HG02970 (cell line): ENCODE data around the gene IL21.
"Not testable (repeated sequence)": the region's sequence is repeated elsewhere in the genome, so short reads cannot be mapped to it uniquely, and the experiment has no call there.

Source experiments
- ATAC-seq: cut with Tn5 transposase; IDR thresholded peaks from one replicate; pipeline ENCODE4 v1.9.1; 2021; ENCODE audit warnings: mild to moderate bottlenecking, moderate library complexity, moderate number of reproducible peaks; ENCODE audit not compliant: unreplicated experiment, low FRiP score

IL21 gene

DNA sequence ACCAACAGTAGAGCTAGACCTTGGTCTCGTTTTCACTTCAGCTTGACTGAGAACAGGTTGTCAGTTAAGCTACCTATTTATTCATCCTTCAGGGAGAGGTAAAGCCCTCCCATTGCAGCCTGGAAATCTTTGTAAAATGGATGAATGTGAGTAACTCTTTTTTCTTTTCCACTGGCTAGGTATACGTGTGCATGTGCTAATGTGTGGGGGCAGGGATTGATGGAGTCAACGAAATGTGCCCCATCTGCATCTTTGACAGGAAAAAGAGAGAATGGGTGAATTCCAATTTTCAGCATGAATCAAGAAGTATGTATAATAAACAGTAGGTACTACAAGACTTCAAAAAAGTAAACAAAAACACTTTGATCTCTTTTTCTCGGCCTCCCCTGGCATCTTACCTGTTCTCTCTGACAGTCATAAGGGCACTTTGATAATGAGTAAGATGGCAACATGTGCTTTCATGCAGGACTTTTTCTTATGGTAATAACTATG lies at the start of gene IL21:
IL21 (minus strand) TSS at position 51 of the 492 bp plus-strand sequence. CDS start 55 bp downstream, outside the sequence.
- ATAC-seq: no peak

GRCh38 chr4:122669911-122670738 lies 49.3 kb upstream of the IL21 start:
- ATAC-seq: no peak

GRCh38 chr4:122668241-122668640 lies 47.4 kb upstream of the IL21 start:
- ATAC-seq: no peak

- ATAC-seq: no peak
Observed at GRCh38 chr4:122666527-122667245, 45.8 kb upstream of the IL21 start.

GRCh38 chr4:122665161-122665929 lies 44.5 kb upstream of the IL21 start:
- ATAC-seq: no peak

DNA sequence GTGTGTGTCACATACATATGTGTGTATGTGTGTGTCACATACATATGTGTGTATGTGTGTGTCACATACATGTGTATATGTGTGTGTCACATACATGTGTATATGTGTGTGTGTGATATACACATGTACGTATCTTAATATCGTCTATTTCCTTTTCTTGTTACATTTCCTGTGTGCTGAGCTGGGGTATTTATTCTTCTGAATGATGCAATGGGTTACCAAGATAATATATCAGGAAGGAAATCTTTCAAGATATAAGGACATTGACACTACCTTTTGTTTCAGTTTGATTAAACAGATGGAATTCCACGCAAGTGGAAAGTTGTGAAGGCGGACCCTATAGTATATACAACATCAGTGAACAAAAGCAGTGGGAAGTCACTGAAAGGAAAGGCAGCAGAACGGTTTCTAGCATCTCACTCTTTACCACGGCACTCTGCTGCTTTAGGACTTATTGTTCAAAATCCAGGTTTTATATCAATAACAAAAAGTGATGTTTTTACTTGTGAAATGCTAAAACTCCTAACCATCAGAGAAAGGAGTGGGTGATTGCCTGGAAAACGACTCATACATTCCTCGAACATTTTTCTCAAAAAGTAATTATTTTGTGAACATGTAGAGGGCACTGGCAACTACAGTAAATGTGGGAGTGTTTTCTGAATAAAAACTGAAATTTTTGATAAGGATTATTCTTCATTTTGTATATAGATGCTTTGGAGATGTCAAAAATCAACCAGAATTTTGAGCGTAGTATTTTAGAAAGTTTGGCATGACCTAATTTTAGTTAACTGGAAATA lies 43.1 kb upstream of the IL21 start:
- ATAC-seq: no peak

DNA sequence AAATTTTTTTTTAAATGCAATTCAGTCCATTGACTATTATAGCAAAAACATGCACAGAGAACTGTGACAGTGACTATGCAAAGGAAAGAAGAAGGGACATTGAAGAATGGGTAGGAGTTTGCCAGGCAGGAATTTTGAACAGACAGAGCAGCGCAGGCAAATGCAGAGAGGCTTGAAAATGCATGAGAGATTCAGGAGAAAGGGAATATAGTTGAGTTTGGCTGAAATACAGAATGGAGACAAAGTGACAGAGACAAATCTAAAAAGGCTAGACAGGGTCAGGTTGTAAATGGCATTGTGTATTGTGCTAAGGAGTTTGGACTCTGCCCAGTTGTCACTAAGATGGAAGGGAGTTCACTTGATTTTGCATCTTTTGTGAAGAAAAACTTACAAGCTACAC lies 42.4 kb upstream of the IL21 start:
- ATAC-seq: no peak

DNA sequence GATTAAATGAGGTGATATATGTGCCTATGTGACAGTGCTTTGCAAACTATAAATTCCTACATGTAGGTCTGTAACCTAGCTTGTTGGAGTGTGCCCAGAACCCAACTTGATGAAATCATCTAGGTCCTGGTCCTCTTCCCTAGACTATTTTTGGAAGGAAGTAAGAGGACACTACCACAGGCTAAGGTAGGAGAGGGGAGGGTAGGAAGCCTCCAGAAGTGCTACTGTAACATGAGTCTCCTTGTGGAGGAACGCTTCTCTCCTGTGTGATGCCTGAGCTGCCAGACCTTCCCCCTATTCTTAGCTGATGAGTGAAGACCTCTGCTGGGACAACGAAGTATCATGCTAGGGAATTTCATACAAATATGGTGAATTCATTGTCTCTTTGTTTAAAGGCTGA lies 41.8 kb upstream of the IL21 start:
- no peak for ATAC-seq

DNA sequence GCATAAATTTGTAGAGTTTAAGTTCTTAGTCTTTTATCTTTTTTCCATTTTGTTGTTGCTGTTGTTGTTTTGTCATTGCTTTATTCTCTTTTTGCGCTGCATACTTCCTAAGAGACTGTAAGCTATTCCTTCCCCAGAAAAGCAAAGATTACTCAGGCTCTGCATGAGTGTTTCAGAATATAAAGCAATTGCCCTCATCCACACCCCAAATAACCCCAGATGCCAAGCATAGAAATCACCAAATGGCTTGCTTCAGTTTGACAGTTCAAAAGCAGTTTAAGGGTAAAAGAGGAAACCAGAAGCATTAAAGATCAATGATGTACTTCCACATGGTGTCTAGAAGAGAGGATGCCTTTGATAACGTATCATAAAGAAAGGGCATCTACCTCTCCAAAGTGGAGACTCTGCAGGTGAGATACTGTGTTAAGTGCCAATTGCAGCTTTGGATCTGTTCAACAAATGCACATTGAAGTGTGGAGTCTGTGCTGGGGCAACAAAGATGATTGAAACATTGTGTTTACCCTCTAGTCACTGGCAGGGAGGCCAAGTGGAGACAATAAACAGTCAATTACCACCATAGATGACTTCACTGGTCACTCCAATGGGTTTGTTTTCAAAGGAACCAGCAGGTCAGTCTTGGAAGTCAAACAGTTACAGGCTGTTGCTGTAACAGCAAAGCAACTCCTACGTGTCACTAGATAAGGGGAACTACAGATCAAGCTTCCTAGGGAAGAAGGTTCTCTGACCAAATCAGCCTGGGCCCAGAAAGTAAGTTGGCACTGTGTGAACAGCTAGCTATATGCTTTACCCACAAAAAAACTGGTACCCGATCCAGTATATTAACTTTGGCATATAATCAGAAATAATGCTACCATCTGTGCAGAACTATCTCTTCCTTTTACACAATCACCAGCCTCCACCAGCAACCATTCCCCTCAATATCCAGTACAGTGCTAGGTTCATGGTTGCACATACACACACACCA lies 40.6 kb upstream of the IL21 start:
- ATAC-seq: no peak

- ATAC-seq: no peak
Observed at GRCh38 chr4:122658818-122659295, 38.0 kb upstream of the IL21 start.

DNA sequence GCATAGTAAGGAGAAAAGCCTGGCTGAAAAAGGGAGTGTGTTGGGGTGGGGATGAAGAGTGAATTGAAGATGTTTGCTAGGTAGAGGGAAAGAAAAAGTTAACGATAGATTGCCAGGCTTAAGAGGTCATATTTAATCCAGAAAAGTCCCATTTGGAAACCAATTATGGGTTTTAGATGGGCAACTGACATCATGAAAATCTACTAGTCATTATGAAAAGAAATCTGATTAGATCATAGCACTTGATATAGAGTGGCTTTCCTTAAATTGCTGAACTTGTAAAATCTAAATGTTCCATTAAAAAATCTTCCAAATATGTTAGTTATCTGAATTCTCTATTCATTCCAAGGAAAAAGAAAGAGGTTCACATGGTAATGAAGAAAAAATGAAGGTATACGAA lies 37.5 kb upstream of the IL21 start:
- ATAC-seq: no peak

- no peak for ATAC-seq
Observed at GRCh38 chr4:122657553-122657952, 36.7 kb upstream of the IL21 start.

DNA sequence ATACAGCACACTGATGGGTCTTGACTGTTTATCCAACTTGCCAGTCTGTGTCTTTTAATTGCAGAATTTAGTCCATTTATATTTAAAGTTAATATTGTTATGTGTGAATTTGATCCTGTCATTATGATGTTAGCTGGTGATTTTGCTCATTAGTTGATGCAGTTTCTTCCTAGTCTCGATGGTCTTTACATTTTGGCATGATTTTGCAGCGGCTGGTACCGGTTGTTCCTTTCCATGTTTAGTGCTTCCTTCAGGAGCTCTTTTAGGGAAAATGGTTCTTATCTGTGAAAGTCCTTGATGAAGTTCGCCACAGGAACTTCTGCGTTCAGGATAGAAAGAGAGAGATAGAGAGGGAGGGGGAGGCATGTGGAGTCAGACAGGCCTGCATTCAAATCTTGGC lies 35.7 kb upstream of the IL21 start:
- not testable (repeated sequence) for ATAC-seq

DNA sequence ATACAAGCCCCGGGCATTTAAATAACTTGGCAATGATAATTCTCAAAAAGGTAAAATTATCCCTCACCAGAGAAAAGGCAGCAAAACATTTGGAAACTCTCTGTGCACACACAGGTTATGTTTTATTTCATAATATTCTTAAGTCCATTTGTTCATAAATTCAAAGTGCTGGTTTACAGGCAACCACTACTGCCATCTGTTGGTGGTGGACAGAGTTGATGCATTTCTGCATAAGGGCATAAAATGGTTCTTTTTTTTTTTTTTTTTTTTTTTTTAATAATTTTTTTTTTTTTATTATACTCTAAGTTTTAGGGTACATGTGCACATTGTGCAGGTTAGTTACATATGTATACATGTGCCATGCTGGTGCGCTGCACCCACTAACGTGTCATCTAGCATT lies 31.5 kb upstream of the IL21 start:
- no peak for ATAC-seq

DNA sequence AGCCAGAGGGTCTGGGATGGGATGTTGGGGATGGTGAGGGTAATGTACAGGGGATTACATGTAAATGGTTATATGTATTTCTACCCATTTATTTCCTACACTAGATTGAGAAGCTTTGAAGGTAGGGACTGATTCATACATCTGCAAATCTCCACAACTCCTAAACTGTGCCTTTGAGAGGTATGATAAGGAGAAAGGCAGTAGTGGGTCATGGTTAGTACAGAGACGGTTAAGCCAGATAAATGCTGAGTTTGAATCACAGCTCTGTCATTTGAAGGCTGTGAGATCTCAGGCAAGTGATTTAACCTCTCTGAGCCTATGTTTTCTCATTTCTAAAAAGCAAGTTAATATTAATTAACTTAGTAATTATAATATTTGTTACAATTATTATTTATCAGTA lies 29.3 kb upstream of the IL21 start:
- ATAC-seq: no peak

DNA sequence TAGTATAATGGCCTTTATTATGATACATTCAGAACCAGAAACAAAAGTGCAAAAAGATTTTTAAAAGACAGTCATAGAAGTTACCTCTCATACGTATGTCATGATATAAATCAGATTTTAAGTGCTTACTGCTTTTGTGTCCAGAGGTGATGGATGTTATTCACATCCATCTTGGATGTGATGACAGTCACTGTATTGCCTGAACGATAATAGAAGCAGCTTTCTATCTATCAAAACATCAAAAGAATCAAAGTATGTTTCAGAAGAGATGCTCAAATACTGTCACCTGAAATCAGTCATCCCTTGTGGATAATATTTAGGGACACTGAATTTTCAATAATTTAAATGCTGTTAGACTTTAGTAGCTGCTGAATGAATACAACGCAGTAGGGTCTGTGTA lies 26.8 kb upstream of the IL21 start:
- ATAC-seq: no peak

- ATAC-seq: no peak
Observed at GRCh38 chr4:122643257-122643656, 22.4 kb upstream of the IL21 start.

GRCh38 chr4:122639181-122639580 lies 18.3 kb upstream of the IL21 start:
- no peak for ATAC-seq

- no peak for ATAC-seq
Observed at GRCh38 chr4:122636697-122637096, 15.8 kb upstream of the IL21 start.
